Forelimb muscle (tissue), 1 donor: ENCODE measurements around the gene BPIFA3. TPM values are rescaled to one million over a fixed set of nuclear protein-coding genes. Genes with fewer than 3 reads are reported as not detected.

Source experiments
- DNase-seq: peaks from one replicate; pipeline ENCODE4 v3.0.0-alpha.2; 2013; ENCODE audit warnings: low read depth
- polyA plus RNA-seq: library from polyadenylated mRNA; unstranded; fragments of 120-200 nt; gene quantifications from one replicate; pipeline ENCODE4 v1.2.1, GENCODE V29; 2013; ENCODE audit not compliant: insufficient read length

Gene BPIFA3
- polyA plus RNA-seq, 1 donor = not detected

GRCh38 chr20:33224399-33224798 lies 7.2 kb downstream of the BPIFA3 start:
- no peak for DNase-seq

DNA sequence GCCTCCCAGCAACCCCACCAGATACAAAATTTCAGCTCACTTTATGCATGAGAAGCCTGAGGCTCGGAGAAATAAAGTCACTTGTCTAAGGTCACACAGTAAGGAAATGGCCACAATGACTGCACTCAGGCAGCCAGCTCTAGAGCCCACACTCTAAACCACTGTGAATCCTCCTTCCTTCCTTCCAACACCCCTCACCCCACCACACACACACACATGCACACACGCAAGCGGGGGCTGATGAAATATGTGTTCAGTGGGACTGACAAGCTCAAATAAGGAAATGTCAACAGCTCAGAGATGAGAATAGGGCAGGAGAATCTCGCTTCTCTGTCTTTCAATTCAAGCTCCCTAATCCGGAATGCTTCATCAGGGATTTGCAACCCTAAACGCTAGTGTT lies 12.7 kb downstream of the BPIFA3 start:
- no peak for DNase-seq

DNA sequence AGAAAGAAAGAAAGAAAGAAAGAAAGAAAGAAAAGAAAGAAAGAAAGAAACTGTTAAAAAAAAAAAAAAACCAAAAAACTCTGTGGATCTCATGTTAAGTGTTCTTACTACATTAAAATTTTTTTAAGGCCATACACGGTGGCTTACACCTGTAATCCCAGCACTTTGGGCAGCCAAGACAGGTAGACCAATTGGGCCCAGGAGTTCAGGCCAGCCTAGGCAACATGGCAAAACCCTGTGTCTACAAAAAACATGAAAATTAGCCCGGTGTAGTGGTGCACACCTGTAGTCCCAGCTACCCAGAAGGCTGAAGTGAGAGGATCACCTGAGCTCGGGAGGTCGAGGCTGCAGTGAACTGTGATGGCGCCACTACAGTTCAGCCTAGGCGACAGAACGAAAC lies 14.1 kb downstream of the BPIFA3 start:
- no peak for DNase-seq

DNA sequence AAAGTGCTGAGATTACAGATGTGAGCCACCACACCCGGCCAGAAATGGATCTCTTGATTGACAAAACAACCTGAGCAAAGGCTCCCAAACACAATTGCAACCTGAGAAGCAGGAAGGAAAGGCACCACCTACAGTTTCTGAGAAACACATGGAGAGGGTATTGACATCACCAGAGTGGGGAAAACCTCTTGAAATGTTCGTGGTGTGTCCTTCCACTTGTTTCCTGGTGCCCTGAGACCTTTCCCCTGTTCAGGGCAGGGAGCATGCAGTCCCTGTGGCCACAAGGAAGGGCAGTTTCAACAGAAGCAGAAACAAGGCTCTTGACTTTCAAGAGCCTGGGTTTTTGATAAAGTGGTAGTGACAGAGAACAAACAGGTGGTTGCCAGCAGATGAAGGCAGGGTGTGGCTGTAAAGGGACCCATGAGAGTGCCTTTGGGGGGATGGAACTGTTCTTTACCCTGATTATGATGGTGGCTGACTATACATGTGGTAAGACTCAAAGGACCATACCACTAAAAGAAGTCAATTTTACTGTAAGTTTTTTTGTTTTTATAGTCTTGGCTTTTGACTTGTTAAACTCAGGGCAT lies 15.4 kb downstream of the BPIFA3 start:
- no peak for DNase-seq

DNA sequence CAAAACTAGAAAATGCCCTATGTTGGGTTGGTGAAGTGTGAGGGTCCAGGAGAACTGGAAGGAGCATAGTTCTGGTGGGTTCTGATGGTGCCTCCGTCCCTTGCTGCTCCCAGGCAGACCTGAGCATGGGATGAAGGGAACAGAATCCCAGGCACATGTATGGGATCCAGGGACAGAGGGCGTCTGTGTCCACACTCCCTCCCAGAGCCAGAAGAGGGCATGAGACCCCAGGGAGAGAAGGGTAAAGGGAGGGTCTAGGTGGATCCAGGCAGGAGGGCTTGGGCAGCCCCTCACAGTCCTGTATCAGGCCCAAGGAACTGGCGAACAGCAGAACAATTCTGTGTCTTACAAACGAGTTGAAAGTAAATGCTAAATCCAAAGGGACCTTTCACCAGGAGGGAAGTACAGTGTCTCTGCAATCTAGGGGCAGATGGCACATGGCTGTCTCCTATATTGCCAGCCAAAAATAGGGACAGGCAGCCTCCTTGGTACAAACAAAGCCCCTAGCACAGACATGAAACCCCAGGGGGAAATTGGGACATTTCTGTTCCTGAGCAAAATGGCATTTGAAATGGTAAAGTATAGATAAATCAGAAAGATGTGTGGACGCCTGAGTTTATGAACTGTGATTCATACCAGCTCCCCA lies 16.1 kb downstream of the BPIFA3 start:
- DNase-seq = no peak

DNA sequence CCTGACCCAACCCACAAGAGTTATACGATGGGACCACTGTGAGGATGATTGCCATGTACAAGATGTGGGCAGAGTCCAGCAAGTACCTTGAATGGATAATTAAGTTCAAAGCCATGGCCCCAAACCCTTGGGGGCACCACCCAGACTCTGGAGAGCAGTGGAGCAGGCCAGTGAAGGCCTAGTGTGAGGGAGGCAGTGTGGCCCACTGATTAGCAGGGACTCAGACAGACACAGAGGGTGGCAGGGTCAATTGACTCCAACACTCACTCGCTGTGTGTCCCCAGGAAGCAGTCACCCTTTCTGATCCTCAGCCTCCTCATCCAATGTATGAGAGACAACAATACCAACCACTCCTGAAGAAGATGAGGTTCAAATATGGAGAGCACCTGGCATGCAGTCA lies 16.9 kb downstream of the BPIFA3 start:
- DNase-seq = no peak

DNA sequence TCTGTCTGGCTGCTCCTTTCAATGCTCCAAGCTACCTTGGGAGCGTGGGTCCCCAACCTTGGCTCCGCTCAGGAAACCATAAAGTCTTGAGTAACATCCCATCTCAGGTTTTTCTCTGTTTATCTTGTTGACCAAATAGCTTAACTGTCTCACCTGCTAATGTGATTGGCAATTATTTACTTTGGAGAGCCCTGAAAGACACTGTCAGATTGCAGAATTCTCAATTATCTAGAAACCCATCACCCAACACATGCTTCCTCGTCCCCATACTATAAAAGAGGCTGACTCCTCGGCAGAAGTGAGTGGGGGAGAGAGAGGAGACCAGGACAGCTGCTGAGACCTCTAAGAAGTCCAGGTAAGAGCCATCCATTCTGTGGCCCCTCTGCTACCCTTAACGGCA lies 18.5 kb downstream of the BPIFA3 start, which contains the start of gene BPIFA1:
BPIFA1 (plus strand) TSS at position 301 of the 400 bp plus-strand sequence. CDS start 1,716 bp downstream, outside the sequence.
- no peak for DNase-seq

DNA sequence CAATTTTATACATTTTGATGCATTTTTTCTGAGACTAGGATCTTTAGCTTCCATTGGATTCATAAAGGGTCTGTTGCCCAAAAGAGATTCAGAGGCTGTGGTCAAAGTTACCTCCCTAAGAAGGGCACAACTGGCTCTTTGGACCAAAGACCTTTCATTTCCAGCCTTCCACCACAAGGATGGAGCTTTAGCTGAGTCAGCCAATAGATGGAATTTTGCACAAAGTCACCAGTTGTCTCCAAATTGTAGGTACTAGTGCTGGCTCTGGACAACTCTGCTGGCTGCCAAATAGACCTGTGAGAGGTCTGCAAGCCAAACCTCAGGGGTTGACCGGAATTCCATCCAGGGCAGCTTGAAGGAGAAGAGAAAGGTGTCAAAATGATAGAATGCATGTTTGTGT lies 19.2 kb downstream of the BPIFA3 start:
- DNase-seq = no peak

GRCh38 chr20:33237989-33238388 lies 20.8 kb downstream of the BPIFA3 start:
- no peak for DNase-seq

GRCh38 chr20:33239418-33239817 lies 22.3 kb downstream of the BPIFA3 start:
- no peak for DNase-seq

- DNase-seq = no peak
Measured at GRCh38 chr20:33239979-33240736, 23.0 kb downstream of the BPIFA3 start.

DNA sequence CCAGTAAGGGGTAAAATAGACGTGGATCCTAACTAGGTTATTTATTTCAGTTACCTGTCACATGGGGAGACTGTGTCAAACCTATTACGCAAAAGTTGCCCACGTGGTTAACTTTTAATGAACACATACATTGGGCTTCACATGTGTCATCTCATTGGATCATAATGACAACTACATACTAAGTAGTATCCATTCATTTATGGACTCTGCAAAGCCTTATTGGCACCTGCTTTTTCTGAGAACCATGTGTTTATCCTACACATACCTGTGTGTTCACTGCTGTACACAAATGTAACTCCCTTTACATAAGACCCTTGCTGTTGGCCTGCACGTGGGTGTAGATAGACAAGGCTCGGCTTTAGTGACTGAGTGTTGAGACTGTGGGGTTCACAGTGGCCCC lies 23.8 kb downstream of the BPIFA3 start:
- DNase-seq = no peak

GRCh38 chr20:33242319-33243100 lies 25.4 kb downstream of the BPIFA3 start:
- no peak for DNase-seq

DNA sequence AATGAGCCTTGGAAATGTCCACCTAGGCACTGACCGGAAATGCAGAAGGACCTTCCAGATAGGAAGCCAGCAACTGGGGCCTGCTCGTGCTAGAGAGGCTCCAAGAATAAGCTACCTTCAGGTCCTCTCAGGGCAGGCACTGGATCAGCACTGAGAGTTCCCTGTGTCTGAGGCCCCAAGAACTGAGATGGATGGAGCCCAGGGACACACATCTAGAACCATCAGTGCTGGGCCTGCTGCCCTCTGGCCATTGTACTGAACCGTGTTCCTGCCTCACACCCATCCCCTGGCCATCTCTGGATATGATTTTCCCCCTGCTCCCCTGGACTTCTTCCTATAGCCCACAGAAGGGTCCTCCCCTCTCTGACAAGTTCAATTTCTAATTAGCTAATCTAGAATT lies 28.9 kb downstream of the BPIFA3 start:
- no peak for DNase-seq

DNA sequence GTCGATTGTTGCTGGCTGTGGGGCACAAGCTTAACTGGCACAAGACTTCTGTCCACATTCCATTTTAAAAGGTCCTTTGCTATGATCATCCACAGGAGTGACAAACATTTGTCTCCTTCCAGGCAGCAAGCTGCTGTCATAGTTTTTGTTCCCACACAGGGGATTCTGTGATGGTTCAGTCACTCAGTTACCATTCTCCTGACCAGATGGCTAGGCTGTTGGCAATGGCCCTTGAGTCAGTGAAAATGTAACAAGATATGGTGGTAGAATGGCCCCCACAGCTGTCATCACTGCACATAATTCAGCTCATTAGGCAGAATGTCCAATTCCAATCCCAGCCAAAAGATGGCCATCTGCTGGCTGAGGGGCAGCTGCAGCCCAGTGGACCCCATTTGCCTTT lies 32.3 kb downstream of the BPIFA3 start:
- DNase-seq = no peak

DNA sequence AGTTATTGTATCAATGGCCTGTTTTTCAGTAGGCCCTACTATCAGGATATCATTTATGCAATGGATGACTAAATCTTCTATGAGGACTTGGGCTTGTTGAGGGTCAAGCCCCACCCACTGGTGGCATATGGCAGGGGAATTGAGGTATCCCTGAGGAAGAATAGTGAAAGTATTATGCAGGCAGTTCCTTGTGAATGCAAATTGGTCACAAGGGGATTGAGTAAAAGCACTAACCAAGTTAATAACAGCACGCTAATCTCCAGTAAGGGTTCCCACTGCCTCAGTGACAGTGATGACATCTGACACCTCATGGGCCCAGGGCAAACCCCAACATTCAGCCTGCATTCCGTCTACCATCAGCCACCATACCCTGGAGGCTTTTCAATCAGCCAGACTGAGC lies 33.5 kb downstream of the BPIFA3 start:
- no peak for DNase-seq

DNA sequence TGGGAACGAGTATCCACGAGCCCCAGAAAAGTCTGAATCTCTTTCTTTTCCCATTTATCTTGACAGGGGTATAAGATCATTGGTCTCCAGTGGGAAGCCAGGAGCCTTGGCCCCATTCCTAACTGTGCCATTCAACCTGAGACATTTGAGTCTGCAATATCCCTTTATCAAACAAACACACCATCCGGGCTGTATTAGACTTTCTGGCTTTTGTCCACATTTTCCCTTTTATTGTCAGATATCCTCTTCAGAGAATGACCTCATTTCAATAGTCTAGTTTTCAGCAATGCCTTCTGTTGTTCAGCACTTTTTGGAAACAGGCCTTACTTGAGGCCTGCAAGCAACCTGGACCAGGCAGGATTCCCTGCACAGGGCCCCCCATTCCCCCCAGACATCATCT lies 34.3 kb downstream of the BPIFA3 start:
- no peak for DNase-seq

DNA sequence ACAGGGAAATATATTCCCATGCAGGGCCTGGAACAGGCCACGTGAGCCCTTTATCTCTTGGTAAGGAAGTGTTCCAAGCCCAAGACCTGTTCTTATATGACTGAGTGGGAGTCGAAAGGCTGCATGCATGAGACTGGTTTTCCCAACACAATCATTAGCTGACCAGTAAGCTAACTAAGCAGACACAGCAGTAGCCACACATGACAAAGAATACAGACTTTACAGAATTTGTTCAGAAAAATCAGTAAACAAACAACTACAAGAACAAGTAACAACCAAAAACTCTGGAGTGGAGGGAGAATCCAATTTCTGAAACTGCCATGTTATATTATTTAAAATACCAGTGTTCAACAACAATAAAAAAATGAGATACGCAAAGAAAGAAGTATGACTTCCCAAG lies 35.3 kb downstream of the BPIFA3 start:
- DNase-seq = no peak

GRCh38 chr20:33255005-33255404 lies 37.9 kb downstream of the BPIFA3 start:
- no peak for DNase-seq

- DNase-seq = no peak
Measured at GRCh38 chr20:33257237-33257636, 40.1 kb downstream of the BPIFA3 start.

- no peak for DNase-seq
Measured at GRCh38 chr20:33259371-33259770, 42.2 kb downstream of the BPIFA3 start.

- DNase-seq = no peak
Measured at GRCh38 chr20:33261465-33261864, 44.3 kb downstream of the BPIFA3 start.
